ENCODE data around the gene KCNQ1. TPM values are rescaled to one million over a fixed set of nuclear protein-coding genes. Genes with fewer than 3 reads are reported as not detected.

KCNQ1 gene
- polyA plus RNA-seq, 1 of the 3 experiments (the other 2 are of a cell fraction) = 0.05 TPM

DNA sequence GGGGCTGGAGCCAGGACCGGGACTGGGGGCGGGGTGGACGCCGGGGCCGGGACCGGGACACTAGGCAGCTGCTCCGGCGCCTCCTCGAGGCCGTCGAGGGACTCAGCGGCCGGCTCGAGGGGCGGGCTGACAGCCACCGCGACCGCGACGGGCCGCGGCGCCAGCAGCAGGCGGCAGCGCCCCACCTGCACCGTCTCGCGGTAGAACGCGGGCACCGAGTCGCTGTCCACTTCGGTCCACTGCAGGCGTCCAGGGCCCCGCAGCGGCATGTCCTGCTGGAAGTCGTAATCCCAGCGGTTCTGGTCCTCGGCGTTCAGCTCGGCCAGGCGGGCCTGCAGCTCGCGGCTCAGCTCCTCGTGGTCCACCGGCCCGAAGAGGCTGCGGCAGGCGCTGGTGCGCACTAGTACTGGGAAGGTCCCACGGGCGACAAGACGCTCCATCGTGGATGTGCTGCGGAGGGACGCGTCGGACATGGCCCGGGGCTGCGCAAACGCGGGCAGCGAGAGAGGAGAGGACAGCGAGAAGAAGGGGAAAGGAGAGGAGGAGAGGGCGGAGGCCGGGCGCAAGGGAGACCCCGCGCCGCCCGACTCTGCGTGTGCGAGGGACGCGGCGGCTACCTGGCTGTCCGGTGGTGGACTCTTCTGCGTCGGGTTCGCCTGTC is 440.3 kb downstream of the KCNQ1 start (continued):
- TF ChIP-seq, protein P1, sequence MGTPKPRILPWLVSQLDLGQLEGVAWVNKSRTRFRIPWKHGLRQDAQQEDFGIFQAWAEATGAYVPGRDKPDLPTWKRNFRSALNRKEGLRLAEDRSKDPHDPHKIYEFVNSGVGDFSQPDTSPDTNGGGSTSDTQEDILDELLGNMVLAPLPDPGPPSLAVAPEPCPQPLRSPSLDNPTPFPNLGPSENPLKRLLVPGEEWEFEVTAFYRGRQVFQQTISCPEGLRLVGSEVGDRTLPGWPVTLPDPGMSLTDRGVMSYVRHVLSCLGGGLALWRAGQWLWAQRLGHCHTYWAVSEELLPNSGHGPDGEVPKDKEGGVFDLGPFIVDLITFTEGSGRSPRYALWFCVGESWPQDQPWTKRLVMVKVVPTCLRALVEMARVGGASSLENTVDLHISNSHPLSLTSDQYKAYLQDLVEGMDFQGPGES (IDR thresholded peaks at IDR 0.05; ENCODE audit: low read depth, low read length) = no peak
- TF ChIP-seq NFIC (IDR thresholded peaks at IDR 0.05; ENCODE audit: borderline replicate concordance) (no peak), FOSL2 (IDR thresholded peaks at IDR 0.05; ENCODE audit: borderline replicate concordance, low read depth) (no peak), FOXM1 (IDR thresholded peaks at IDR 0.05; ENCODE audit: low read depth) (no peak), MEF2A (IDR thresholded peaks at IDR 0.05; ENCODE audit: borderline replicate concordance, low read depth) (no peak)
- TF ChIP-seq, protein P2, sequence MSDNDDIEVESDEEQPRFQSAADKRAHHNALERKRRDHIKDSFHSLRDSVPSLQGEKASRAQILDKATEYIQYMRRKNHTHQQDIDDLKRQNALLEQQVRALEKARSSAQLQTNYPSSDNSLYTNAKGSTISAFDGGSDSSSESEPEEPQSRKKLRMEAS (IDR thresholded peaks at IDR 0.05; ENCODE audit: low read depth) = peak; percentile 25; the same call in 1 of the 2 replicates

DNA sequence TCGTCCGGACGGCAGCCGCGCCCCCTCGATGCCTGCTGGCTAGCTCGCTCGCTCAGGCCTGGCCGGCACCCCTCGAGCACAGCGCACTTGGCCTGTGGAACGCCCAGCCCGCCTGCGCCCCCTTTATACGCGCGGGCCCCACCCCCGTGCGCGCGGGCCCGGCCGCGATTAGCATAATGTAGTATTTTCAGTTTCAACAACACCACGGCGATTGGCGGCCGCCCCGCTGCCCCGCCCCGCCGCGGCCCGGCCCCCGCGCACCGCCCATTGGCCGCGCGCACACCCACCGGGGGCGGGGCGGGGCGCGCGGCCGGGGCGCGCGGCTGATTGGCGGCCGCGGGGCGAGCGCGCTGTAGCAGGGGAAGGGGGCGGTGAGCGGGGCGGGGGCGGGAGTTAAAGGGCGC is 440.9 kb downstream of the KCNQ1 start, which contains the start of gene CDKN1C:
Gene CDKN1C (minus strand): TSS at position 98 of the 404 bp plus-strand sequence. CDS start 319 bp downstream, outside the sequence.
- WGBS (ENCODE audit: low lambda C conversion rate) = 0% methylated on average over 5 of the region's 61 CpGs
- H3K9me3 ChIP-seq = no peaks in the 10 kb centered on the region
- H3K4me1 ChIP-seq (ENCODE audit: control insufficient read depth in 1 of 2, insufficient read depth in 2 of 2, low read depth in 1 of 2, low read length in 1 of 2) = peaks cover 3 to 36% of the 10 kb centered on the region in 2 experiments; a peak in 1 of 4 replicates
- ChIA-PET CTCF (interaction anchor here (0.8 to 16.8 kb wide), 34 partner anchors 13 to 581 kb away, joined by 3 to 1016 read pairs (median 4); a partner anchor contains a TSS), POLR2A (interaction anchor here (0.9 to 4.6 kb wide), 9 partner anchors 18 to 485 kb away, joined by 3 to 25 read pairs (median 4); partner anchors contain the start of gene TSSC4)
- peak within 1 kb of the TSS; percentile 97 for H3K4me2 ChIP-seq
- peak within 1 kb of the TSS in 1 of 2 experiments; percentile 83; a peak in 1 of 4 replicates for H3K27ac ChIP-seq (ENCODE audit: low read depth in 2 of 2, low read length in 1 of 2)
- no peaks in the 10 kb centered on the region for H3K9me2 ChIP-seq
- no peaks in the 10 kb centered on the region for H4K20me1 ChIP-seq (ENCODE audit: insufficient read depth)
- DNase-seq = peak; percentile 98
- H3K27me3 ChIP-seq (ENCODE audit: insufficient read depth) = no peaks in the 10 kb centered on the region
- H2AFZ ChIP-seq (ENCODE audit: low read depth) = peak within 1 kb of the TSS; percentile 82
- TF ChIP-seq POLR2AphosphoS5 (IDR thresholded peaks at IDR 0.05; ENCODE audit: low read depth, low read length) = peak; percentile 63
- 0 out of 2 replicates have a peak, but pooled peaks have one; percentile 33 for TF ChIP-seq NRF1 (IDR thresholded peaks at IDR 0.05; ENCODE audit: low read depth, low read length)
- TF ChIP-seq GABPA (IDR thresholded peaks at IDR 0.05; ENCODE audit: low read depth) = no peak
- H3F3A ChIP-seq (replicated peaks; ENCODE audit: insufficient read depth) = peaks cover 7% of the 10 kb centered on the region
- H3K79me2 ChIP-seq (ENCODE audit: insufficient read depth) = no peaks in the 10 kb centered on the region
- H3K9ac ChIP-seq = peak within 1 kb of the TSS; percentile 53; the same call in 1 of the 2 replicates
- no peaks in the 10 kb centered on the region for H3K36me3 ChIP-seq (replicated peaks in 1 of 2; ENCODE audit: control insufficient read depth in 1 of 2, insufficient read depth in 2 of 2, low read length in 1 of 2)
- H3K4me3 ChIP-seq (ENCODE audit: low read depth in 2 of 2, low read length in 1 of 2) = peak within 1 kb of the TSS; percentile 58 to 65

DNA sequence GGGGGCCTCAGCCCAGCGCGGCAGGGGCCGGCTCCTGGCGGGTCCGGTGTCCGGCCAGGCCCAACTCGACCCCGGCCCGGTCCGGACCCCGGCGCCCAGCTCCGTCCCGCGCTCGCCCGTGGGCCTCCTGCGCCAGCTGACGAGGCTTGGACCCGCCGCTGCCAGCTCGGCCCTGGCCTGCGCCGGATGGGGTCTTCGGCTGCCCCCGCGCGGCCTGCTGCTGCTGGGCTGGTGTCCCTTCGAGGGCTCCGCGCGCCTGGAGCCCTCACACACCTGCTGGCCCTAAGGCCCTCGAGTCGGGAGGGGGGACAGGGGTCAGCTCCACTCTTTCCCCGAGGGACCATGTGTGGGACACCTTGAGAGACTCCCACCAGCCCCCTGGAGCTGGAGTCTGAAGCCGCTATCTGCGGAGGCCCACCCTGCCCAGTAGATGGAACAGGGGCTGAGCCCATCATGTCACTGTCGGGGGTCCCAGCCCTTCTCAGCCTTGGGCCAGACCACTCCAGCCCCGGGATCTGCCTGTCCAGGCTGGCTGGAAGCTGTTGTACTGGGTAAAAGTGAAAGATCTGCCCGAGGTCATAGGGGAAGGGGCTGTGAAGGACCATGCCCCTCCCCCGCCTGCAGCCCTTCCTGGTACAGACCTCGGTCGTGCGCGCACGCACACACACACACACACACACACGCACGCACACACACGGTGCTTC is 441.5 kb downstream of the KCNQ1 start:
- Histone ChIP-seq H3K9me2 (no peaks in the 10 kb centered on the region), H3K27ac (ENCODE audit: low read depth in 2 of 2, low read length in 1 of 2) (peak overlapping the region in 1 of 2 experiments; percentile 67; a peak in 1 of 4 replicates), H4K20me1 (ENCODE audit: insufficient read depth) (no peaks in the 10 kb centered on the region), H2AFZ (ENCODE audit: low read depth) (no peak overlapping the region), H3K79me2 (ENCODE audit: insufficient read depth) (no peaks in the 10 kb centered on the region), H3K9ac (no peak overlapping the region), H3K27me3 (ENCODE audit: insufficient read depth) (no peaks in the 10 kb centered on the region), H3K4me1 (ENCODE audit: control insufficient read depth in 1 of 2, insufficient read depth in 2 of 2, low read depth in 1 of 2, low read length in 1 of 2) (peaks cover 3 to 30% of the 10 kb centered on the region in 2 experiments; a peak in 1 of 4 replicates), H3K36me3 (replicated peaks in 1 of 2; ENCODE audit: control insufficient read depth in 1 of 2, insufficient read depth in 2 of 2, low read length in 1 of 2) (no peaks in the 10 kb centered on the region), H3K4me2 (0 out of 2 replicates have a peak overlapping the region, but pooled peaks have one; percentile 33), H3K9me3 (no peaks in the 10 kb centered on the region), H3K4me3 (ENCODE audit: low read depth in 2 of 2, low read length in 1 of 2) (peak overlapping the region in 1 of 2 experiments; percentile 42; a peak in 2 of 4 replicates), H3F3A (replicated peaks; ENCODE audit: insufficient read depth) (peaks cover 7% of the 10 kb centered on the region)
- WGBS (ENCODE audit: low lambda C conversion rate) = 22% methylated on average over 19 of the region's 49 CpGs
- ChIA-PET POLR2A (interaction anchor here (0.8 to 4.6 kb wide), 6 partner anchors 108 to 353 kb away, joined by 3 to 25 read pairs (median 4); partner anchors contain the start of gene KCNQ1OT1), CTCF (interaction anchor here (0.8 to 16.8 kb wide), 26 partner anchors 12 to 693 kb away, joined by 3 to 1016 read pairs (median 5); a partner anchor contains a TSS)
- no peak for DNase-seq
- TF ChIP-seq JUND (IDR thresholded peaks at IDR 0.05) = no peak
- no peak for TF ChIP-seq EZH2phosphoT487 (IDR thresholded peaks at IDR 0.05; ENCODE audit: borderline replicate concordance, low read depth)
- TF ChIP-seq NFIC (IDR thresholded peaks at IDR 0.05; ENCODE audit: borderline replicate concordance) = no peak
- no peak for TF ChIP-seq GATA2 (CRISPR knock-in tag; IDR thresholded peaks at IDR 0.05)
- no peak for TF ChIP-seq ELF1 (IDR thresholded peaks at IDR 0.05)
- TF ChIP-seq RFX5 (IDR thresholded peaks at IDR 0.05; ENCODE audit: low read length) = no peak
- peak; percentile 54 for TF ChIP-seq RAD21 (IDR thresholded peaks at IDR 0.05; ENCODE audit: low read length)
- TF ChIP-seq, protein P3, sequence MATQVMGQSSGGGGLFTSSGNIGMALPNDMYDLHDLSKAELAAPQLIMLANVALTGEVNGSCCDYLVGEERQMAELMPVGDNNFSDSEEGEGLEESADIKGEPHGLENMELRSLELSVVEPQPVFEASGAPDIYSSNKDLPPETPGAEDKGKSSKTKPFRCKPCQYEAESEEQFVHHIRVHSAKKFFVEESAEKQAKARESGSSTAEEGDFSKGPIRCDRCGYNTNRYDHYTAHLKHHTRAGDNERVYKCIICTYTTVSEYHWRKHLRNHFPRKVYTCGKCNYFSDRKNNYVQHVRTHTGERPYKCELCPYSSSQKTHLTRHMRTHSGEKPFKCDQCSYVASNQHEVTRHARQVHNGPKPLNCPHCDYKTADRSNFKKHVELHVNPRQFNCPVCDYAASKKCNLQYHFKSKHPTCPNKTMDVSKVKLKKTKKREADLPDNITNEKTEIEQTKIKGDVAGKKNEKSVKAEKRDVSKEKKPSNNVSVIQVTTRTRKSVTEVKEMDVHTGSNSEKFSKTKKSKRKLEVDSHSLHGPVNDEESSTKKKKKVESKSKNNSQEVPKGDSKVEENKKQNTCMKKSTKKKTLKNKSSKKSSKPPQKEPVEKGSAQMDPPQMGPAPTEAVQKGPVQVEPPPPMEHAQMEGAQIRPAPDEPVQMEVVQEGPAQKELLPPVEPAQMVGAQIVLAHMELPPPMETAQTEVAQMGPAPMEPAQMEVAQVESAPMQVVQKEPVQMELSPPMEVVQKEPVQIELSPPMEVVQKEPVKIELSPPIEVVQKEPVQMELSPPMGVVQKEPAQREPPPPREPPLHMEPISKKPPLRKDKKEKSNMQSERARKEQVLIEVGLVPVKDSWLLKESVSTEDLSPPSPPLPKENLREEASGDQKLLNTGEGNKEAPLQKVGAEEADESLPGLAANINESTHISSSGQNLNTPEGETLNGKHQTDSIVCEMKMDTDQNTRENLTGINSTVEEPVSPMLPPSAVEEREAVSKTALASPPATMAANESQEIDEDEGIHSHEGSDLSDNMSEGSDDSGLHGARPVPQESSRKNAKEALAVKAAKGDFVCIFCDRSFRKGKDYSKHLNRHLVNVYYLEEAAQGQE (IDR thresholded peaks at IDR 0.05; ENCODE audit: low read depth, low read length) = no peak
- TF ChIP-seq SMC3 (IDR thresholded peaks at IDR 0.05; ENCODE audit: low read depth, low read length) = peak; percentile 16; the same call in 1 of the 2 replicates
- no peak for TF ChIP-seq NRF1 (IDR thresholded peaks at IDR 0.05; ENCODE audit: low read depth, low read length)

All from SK-N-SH (cell line).